H1 (cell line): ENCODE results near the gene F10. TPM values are rescaled to one million over a fixed set of nuclear protein-coding genes. Genes with fewer than 3 reads are reported as not detected.

ENCODE experiments used
- EZH2 ChIP-seq: fragments of 200-600 bp; sonication (generic); IDR thresholded peaks from 2 replicates; pipeline ENCODE4 v1.7.1; 2012; ENCODE audit warnings: low read depth, mild to moderate bottlenecking, moderate library complexity, low read length, inconsistent platforms; ENCODE audit not compliant: severe bottlenecking
- FOSL1 ChIP-seq: IDR thresholded peaks from 2 replicates; pipeline ENCODE4 v1.6.1; 2011; ENCODE audit warnings: mild to moderate bottlenecking, low read depth, low read length, moderate library complexity; ENCODE audit not compliant: insufficient read depth
- HDAC2 ChIP-seq, 2 experiments: fragments of 300-600 bp in 1 of 2; sonication (generic) in 1 of 2; IDR thresholded peaks; 2 replicates each; pipeline ENCODE4 v1.6.1; 2011 to 2012; ENCODE audit warnings: low read depth in 2 of 2, low read length in 2 of 2, mild to moderate bottlenecking in 2 of 2, moderate library complexity in 2 of 2, borderline replicate concordance in 1 of 2, inconsistent platforms in 1 of 2
- POU5F1 ChIP-seq: IDR thresholded peaks from 2 replicates; pipeline ENCODE4 v1.6.1; 2011; ENCODE audit warnings: low read depth, mild to moderate bottlenecking, low read length, moderate library complexity
- RNF2 ChIP-seq: fragments of 200-900, 300-1000 bp; sonication (generic); IDR thresholded peaks from 2 replicates; pipeline ENCODE4 v1.7.1; 2016; ENCODE audit warnings: borderline replicate concordance, low read depth, mild to moderate bottlenecking, antibody characterized with exemption, low read length; ENCODE audit not compliant: poor library complexity, severe bottlenecking; ENCODE audit errors: missing control alignments
- SAP30 ChIP-seq: fragments of 300-600 bp; sonication (generic); IDR thresholded peaks from 2 replicates; pipeline ENCODE4 v1.7.1; 2012; ENCODE audit warnings: low read length, moderate library complexity, mild to moderate bottlenecking, inconsistent platforms; ENCODE audit not compliant: insufficient read depth, insufficient replicate concordance
- SIX5 ChIP-seq: IDR thresholded peaks from 2 replicates; pipeline ENCODE4 v1.6.1; 2011; ENCODE audit warnings: mild to moderate bottlenecking, low read depth, low read length
- SRF ChIP-seq: IDR thresholded peaks from 2 replicates; pipeline ENCODE4 v1.6.1; 2011; ENCODE audit warnings: mild to moderate bottlenecking, low read depth, low read length, moderate library complexity
- polyA plus RNA-seq, 7 experiments: library from polyadenylated mRNA; depleted of rRNA in 3 of 7; stranded (reverse) in 5 of 7; unstranded in 2 of 7; fragments of >200 nt in 5 of 7; fragments of 200-250 nt in 2 of 7; gene quantifications; 1 replicate in 5 of 7; 2 replicates in 1 of 7; 4 replicates in 1 of 7; pipeline versions ENCODE4 v1.2.1 to v1.2.3, GENCODE V29; 2011 to 2013; ENCODE audit warnings: missing spikeins in 2 of 7, mixed read lengths in 2 of 7
- total RNA-seq: library from RNA; stranded (reverse); fragmentation: NEBNext Ultra II Directional; extraction: Animal tissue kit (Norgen Biotek cat#: 25700); gene quantifications from 2 replicates; pipeline ENCODE4 v1.2.1, GENCODE V29; 2021
- TF ChIP-seq, protein P1 (sequence below): IDR thresholded peaks from 2 replicates; pipeline ENCODE4 v1.6.1; 2012; ENCODE audit warnings: inconsistent platforms

F10 gene
- total and polyA plus RNA-seq, 2 of the 8 experiments (the other 6 are each of a cell fraction or from before 2014, with no cell fraction given), result 2.0 to 4.2 TPM

DNA sequence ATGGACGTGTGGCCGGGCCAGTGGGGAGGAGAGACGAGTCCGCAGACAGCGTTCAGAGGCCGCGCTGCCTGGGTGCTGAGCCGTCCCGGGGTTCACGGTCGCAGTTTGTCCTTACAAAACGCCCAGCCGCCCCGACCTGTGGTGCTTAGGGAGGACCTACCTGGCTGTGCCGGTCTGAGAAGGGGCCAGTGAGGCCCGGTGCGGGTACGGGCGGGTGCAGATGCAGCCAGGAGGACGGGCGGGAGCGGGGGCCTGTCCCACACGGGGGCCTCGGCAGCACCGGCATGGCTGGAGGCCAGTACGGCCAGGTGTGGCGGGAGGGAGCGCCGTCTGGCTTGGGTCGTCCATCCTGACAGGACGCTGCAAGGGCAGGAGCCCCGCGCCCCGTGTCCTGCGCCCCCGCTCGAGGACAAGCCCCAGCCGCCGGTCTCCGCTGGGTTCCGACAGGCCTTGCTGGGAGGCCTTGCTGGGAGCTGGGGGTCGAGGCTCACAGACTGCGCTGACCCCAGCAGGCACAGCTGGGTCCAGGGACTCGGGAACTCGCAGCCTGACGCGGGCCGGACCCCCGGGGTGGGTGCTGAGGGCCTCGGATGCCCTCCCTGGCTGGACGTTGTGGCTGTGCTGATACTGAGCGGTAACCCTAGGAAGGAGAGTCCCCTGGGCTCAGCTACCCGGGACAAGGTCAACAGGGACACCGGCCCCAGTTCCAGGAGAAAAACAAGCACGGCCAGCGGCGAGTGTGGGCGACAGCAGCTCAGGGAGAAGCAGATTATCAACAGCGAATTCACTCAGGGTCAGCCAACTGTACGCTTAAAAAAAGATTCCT lies 30.6 kb downstream of the F10 start (continued):
- TF ChIP-seq HDAC2 (IDR thresholded peaks at IDR 0.05; ENCODE audit: borderline replicate concordance in 1 of 2, low read depth in 2 of 2, low read length in 2 of 2), result no peak
- TF ChIP-seq EZH2, result peak; percentile 66
- TF ChIP-seq POU5F1, result no peak
- TF ChIP-seq, protein P1, sequence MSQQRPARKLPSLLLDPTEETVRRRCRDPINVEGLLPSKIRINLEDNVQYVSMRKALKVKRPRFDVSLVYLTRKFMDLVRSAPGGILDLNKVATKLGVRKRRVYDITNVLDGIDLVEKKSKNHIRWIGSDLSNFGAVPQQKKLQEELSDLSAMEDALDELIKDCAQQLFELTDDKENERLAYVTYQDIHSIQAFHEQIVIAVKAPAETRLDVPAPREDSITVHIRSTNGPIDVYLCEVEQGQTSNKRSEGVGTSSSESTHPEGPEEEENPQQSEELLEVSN, result peak; percentile 63
- TF ChIP-seq RNF2, result peak; percentile 54
- TF ChIP-seq SAP30, result peak; percentile 42
- no peak for TF ChIP-seq SRF
- TF ChIP-seq SIX5, result no peak
- TF ChIP-seq FOSL1, result no peak
